PC-3 (cell line): ENCODE measurements around the gene PTCD1.

ENCODE experiments used
- EZH2 ChIP-seq: fragments of 300-600 bp; sonication (generic); IDR thresholded peaks from one replicate; pipeline ENCODE4 v1.6.1; 2017; ENCODE audit warnings: antibody characterized with exemption, mild to moderate bottlenecking, low read length; ENCODE audit not compliant: unreplicated experiment
- EZH2phosphoT487 ChIP-seq: fragments of 300-600 bp; sonication (generic); IDR thresholded peaks from 2 replicates; pipeline ENCODE4 v1.6.1; 2018; ENCODE audit warnings: mild to moderate bottlenecking, antibody characterized with exemption, low read length, borderline replicate concordance
- TF ChIP-seq, protein P1 (sequence below): fragments of 300-600 bp; sonication (generic); conservative IDR thresholded peaks from 2 replicates; pipeline ENCODE4 v1.5.1; 2017; ENCODE audit warnings: antibody characterized with exemption, low read depth, mild to moderate bottlenecking, low read length

DNA sequence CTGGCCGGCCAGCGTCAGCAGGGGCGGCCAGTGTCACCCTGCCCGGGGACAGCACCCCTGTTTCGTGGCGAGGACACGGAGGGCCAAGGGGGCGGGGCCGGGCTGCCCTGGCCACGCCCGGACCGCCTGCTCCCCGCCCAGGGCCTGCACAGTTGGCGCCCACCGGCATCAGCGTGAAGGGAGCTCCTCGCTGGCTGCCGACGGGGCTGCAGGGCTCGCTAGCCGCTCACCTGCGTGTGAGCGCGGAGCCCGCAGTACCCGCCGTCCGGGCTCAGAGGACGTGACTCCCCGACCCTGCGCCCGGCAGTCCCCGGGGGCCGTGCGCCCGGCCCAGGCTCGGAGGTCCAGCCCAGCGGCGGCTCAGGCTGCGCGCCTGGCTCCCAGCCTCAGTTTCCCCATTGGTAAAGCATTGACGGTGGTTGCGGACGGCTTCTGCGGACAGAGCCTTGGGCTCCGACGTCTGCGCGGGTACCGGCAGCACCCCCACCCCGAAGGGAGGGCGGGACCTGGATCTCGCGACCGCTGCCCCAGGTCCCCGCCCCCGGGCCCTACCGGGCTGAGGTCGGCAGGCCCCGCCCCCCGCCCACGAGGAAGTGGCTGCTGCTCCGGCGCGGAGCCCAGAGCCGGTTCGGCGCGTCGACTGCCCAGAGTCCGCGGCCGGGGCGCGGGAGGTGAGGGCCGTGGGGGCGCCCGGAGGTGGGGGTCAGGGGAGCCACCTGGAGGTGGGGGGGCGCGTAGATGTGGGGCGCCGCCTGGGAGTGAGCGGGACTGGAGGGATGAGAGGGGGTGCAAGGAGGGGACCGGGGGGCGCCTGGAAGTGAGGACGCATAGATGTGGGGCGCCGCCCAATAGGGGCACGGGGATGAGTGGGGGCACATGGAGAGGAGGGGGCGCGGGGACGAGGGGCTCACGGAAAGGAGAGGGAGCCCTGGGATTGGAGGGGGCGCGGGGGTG, 64.2 kb downstream of the PTCD1 start, which contains the start of gene ARPC1B:
- TF ChIP-seq, protein P1, sequence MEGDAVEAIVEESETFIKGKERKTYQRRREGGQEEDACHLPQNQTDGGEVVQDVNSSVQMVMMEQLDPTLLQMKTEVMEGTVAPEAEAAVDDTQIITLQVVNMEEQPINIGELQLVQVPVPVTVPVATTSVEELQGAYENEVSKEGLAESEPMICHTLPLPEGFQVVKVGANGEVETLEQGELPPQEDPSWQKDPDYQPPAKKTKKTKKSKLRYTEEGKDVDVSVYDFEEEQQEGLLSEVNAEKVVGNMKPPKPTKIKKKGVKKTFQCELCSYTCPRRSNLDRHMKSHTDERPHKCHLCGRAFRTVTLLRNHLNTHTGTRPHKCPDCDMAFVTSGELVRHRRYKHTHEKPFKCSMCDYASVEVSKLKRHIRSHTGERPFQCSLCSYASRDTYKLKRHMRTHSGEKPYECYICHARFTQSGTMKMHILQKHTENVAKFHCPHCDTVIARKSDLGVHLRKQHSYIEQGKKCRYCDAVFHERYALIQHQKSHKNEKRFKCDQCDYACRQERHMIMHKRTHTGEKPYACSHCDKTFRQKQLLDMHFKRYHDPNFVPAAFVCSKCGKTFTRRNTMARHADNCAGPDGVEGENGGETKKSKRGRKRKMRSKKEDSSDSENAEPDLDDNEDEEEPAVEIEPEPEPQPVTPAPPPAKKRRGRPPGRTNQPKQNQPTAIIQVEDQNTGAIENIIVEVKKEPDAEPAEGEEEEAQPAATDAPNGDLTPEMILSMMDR = no peak
- no peak for TF ChIP-seq EZH2
- TF ChIP-seq EZH2phosphoT487 = no peak
